NCI-H748 (cell line): Measurements from ENCODE around the gene HOXA5.

ENCODE experiments used
- DNase-seq: peaks from one replicate; lab custom pipeline; 2025; ENCODE audit not compliant: unreplicated experiment; lab: John Stamatoyannopoulos, UW

Gene HOXA5

DNA sequence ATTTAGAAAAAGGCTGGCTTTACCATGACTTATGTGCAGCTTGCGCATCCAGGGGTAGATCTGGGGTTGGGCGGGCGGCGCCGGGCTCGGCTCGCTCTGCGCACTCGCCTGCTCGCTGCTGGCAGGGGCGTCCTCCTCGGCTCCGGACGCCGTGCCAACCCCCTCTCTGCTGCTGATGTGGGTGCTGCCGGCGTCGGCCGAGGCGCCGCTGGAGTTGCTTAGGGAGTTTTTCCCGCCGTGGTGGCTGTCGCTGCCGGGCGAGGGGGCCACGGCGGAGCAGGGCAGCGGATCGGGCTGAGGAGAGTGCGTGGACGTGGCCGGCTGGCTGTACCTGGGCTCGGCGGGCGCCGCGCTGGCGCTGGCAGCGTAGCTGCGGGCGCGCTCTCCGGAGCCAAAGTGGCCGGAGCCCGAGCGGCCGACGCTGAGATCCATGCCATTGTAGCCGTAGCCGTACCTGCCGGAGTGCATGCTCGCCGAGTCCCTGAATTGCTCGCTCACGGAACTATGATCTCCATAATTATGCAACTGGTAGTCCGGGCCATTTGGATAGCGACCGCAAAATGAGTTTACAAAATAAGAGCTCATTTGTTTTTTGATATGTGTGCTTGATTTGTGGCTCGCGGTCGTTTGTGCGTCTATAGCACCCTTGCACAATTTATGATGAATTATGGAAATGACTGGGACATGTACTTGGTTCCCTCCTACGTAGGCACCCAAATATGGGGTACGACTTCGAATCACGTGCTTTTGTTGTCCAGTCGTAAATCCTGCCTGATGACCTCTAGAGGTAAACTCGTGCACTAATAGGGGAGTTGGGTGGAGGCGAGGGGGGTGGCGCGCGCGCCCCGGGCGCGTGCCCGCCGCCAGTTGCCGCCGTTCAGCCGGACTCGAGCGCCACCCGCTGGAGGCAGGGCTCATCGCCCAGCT is at the start of gene HOXA5:
Gene HOXA5, minus strand, starts transcription at position 659 of the 927 bp plus-strand sequence. Its CDS starts 74 bp downstream, at position 585.
- DNase-seq: peak; percentile 95

DNA sequence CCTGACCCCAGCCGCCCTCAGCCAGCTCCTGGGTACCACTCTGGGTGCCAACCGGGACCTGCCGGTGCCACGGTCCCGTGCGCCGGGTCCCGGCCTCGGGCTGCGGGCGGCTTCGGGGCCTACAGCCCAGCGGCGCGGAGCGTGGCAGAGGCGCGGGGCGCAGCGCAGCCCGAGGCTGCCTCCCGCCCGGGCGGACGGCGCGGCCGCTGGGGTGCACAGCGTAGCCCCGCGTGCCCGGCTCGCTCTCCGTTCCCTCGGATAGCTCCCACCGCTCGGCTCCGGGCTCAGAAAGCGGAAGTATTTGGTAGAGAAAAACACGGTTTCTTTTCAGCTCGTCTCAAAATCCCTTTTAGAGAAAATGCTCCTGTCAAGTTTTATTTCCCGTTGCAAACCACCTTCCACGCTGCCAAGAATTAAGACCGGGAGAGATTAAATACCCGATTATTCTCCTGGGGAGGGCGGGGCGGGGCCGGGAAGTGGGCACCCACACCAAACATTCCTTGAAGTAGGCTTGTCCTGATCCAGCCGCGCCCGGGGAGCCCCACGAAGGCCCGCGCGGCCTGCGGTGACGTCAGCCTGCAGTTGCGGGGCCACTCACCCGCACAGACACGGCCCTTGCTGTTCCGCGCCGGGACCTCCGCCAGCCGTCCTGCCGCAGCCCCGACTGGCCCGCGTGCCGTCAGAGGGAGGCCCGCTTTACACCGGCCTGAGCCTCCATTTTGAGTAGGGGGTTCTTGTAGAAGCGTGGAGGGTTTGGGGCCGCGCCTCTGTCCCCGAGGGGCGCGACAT is 49.3 kb upstream of the HOXA5 start:
- no peak for DNase-seq

DNA sequence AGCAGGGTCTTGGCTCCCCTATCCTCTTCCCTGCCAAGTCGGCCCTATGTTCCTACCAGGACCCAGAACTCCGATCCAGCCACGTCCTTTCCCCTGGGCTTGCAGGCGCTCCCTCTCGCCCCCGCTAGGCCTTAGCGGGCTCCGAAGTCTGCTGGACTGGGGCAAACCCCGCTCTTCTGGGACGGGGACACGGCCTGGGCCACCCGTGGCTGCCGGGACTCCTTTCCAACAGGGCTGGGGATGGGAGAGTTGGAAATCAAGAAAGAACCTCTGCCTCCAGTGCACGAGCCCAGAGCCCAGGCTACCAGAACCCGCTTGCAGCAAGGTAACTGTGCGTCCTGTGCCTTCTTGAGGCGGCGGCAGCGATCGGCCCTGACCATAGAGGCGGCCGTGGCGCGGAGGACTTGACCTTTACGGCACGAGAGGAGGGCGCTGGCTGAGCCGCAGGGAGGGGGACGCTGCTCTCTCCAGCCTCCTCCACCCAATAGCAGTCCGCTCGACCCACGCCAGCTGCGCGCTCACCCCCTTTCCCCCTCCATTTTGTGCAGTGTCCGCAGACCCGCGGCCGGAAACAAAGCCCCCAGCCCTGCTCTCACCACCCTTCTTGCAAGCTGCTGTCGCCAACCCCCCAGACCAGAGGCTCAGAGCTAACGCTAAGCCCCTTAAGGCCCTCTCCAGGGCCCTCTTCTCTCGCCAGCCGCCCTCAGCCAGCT is 48.5 kb upstream of the HOXA5 start:
- no peak for DNase-seq

DNA sequence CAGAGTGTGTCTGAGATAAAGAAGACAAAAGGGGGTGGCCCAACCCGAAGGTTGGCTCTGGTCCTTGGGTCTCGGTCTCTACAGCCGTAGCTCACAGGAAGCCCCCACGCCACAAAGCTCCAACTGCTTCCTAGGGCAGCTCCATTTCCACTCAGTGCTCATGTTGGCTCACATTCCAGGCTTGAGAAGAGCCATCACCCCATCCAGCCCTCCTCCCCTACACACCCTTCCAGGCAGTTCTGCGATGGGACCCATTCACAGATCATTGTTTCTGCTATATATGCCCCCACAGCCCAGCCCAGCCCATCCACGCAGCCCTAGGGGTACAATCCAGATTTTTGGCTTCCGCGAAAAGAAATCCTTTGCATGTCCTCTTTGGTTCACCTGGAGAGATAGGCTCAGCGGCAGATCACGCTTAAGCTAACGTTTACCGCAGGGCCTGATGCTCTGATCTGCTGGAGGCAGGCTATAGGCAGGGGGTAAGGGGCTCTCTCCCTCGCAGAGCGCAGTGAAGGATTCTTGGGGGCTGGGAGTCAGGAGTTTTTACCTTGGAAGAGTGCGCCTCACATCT is 47.8 kb upstream of the HOXA5 start:
- DNase-seq: no peak

DNA sequence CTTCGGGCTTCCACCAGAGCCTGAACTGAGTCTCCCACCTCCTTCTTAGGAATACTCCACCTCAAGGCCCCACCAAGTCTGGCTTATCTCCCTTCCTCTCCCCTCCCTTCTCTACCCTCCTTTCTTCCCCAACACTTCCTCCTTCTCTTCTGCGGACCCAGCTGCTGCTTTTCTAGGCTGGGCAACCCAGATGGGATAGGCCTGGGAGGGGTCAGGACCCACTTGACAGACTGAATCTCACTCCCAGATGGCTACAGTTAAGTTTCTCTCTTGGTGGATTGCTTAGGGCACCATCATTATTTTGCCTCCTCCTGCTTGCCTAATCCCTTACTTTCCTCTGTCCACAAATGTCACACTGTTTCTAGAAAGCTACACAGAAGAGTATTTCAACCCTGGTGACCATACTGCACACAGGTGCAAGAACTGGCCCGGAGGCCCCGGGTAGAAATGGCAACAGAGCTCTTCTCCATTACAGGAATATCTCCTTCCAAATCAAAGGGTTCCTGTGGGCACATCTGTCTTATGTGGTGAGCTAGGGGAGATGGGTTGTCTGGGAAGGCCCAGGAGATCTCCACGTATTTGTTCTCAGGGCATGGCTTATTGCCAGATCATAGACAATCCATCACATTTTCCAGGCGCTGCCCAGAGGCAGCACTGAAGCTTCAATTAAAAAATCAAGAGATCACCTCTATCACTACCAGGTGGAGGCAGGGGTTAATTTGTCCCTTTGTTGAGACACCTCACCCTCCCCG is 46.7 kb upstream of the HOXA5 start:
- no peak for DNase-seq

DNA sequence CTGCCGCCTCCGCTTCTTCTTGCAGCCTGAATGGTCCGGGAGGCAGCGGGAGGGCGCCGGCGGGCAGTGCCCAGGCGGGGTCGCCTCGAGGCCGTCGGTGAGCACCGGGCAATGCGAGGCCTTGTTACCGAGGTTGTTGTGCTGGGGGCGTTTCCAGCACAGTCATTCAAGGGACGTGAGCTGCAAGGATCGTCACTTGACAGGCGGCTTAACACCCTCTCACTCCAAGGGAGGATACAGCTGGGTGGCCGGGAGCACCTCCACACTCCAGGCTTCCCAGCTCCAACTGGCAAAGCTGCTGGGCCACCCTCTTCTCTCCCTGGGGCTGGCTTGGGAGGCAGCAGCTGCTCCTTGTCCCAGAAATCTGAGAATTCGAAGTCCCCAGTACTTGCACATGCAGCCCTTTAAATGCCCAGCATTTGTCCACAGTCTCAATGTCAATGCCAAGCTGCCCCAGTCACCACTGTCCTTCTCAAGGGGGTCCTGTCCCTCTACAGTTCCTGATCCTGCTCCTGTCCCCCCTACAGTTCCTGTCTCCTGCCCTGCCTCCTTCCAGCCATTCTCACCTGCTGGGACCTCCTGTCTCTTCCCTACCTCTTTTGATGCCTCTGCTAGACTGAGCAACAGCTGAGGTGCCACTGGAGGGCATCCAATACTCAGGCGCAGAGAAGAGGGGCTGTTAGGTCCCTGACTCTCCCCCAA is 46.0 kb upstream of the HOXA5 start:
- no peak for DNase-seq

DNA sequence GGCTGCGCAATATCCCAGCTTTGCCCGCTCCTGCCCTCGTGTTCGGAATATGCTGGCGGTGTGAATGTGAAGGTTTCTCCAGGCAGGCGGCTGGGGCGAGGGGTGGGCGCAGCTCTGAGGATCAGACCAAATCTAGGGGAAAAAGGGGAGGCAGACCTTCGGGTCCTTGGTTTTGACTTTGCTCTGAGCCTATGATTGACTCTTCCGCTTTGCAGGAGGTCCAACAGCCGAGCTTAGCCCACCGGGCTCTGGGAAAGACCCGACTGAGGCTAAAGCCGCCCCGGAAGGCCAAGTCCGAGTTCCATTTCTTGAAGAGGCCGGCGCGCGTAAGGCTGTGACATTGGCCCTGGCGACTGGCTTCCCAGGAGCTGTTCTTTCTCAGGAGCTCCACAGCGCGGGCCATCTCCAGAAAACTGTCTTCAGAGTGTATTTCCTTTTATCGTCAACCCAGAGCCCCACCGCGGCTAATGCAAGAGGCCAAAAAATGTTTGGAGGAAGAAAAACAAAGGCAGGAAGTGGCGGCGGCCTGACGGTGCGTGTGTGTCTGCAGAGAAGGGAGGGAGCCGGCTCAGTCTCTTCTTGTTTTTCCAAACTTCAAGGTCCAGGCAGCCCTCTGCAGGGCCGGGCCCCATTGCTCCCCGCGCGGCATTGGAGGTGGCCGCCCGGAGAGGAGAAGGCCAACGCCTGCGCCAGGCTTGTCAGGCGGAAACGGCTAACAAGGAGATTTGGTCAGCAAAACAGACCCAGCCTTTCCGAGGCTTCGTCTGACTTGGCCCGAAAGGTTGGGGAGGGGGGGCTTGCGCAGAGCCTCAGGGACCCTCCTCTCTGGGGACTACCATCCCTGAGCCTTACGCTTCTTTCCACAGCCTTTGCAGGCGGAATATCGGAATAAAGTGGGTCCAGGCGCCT is 45.2 kb upstream of the HOXA5 start:
- peak; percentile 26 for DNase-seq

DNA sequence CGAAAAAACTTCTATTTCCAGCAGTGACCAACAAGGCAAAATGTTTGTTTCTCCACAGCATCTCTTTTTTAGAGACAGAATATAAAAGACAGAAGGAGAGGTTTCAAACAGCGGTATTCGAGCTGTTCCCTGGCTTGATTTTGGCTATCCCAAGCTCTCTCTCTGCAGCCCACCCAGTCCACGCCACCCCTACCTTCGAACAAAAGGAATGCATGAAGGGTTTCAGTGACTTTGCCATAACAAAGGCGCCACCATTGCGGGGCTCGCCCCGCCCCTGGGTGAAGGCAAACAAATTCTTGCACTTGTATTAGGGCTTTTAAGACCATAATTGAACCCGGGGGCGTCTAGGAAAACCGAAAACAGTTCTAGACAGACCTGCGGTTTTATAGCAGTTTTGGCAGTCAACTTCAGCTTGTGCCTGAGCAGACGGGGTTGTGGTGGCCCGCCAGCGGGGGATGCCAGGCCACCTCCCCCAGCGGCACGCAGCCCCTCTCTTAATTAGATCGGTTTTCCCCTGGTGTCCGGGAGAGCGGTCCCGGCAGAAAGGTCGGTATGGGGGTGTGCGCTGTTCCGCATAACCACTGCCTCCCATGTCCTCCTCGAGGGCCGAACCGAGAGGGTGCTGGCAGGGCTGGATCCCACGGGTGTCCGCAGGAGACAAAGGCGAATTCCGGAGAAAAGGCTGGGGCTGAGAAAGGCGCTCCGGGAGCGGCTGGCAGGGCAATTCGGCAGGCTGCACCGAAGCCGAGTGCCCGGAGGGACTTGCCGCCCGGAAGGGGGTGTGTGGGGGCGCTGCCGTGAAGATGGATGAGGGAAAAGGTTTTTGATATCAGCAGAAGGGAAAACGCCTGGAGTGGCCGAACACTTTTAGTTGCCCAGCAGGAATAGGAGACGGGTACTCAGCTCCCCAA is 44.2 kb upstream of the HOXA5 start:
- DNase-seq: peak; percentile 51

DNA sequence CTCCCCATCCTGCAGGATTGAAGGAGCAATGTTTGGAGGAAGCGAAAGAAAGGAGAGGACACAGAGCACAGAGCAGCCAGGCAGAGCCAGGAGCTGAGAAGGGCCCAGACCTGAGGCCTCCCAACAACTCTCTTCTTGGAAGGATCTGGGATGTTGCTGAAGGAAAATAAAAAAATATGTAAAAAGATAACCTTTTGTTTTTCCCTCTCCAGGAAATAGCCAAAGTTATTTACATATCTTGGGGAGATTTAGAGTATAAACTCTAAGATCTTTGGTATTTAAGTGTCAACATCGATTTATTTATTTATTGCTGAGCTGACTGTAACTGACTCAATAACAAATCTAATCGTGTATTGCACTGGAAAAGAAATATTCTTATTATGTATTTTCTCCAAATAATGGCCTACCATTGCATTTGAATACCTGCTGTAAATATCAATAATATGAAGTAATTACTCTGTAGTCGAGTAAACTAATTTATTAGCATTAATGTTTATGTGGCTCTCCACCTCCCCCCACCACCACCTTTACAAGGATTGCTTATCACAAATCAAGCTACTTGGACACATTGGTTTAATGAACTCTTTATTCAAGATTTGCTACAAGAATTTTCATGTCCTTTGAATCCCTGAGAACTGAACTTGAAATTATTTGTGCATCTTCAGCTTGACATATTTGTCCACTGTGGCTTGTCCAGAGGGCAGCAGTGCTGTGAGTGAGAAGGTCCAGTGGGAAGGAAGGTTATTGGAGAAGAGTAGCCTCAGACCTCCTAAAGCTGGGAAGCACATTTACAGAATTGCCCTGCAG is 43.4 kb upstream of the HOXA5 start:
- no peak for DNase-seq

DNA sequence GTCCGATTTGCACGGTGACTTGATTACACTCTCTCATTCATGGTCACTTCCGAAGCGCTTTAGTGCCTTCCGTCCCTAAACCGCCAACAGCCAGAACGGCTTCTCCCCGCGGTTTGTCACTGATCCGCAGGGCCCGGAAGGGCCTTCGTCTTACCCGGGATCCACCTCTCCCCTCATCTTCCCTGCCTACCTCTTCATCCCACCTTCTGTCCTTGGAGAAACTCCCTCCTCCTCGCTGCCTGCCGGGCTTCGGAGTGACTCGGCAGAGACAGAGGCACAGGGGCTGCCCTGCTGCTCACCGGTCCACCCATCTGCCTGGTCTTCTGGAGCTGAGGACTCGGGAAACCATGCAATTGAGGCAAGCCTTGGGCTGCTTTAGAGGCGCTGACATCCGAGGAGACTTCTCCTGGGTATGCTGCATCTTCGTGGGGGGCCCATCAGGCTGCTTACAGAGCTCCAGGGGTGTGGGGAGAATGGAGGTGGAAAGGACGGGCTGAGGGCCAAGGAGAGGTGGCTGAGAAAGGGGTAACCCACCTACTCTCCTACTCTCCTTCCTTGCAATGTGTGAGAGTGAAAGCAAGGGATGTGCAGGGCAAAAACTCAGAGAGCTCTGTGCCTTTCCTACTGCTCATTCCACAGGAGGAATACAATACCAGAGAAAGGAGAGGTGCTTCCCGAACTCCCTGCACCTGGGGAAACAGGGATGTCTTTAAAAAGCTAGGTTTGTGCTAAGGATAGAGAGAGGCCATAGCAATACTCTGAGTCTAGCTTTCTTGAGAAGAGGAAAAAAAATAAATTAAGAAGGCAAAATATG is 42.6 kb upstream of the HOXA5 start:
- peak; percentile 30 for DNase-seq

DNA sequence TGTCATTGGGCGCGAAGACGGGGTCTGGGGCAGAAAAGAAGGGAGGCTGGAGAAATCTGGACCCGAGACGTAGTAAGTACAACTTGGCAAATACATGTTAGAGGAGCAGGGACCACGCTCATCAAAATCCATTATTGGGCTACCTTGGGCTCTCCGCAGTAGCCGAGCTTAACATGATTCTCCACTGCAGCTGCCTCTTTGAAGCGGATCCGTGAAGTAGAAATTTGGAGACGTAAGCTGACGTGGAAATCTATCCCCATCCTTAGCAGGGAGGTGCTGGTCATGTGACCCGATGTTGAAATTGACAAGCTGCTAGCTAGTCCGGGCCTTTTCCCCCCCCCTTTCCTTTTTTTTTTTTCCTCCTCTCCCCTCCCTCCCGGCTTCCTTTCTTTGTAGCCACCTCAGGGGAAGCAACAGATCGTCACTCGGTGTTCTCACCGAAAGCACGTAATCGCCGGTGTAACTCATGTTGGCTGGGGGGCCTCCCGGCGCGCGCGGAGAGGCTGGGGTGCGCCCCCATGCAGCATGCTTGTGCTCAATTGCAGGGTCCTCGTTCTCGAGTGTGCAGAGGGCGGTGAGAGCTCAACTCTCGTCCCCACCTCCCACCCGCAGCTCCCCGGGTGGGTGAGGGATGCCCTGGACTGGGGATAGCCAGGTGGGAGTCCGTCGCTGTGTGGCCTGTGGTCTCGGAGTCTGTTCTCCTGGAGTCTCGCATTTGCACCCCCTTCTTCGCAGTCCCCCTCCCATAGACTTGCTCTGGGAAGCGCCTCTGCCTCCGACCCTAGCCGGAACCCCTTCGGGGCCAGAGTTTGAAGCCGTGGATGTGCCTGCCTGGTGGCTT is 41.8 kb upstream of the HOXA5 start, which contains the start of gene HOXA11:
Gene HOXA11, minus strand, starts transcription at position 220 of the 841 bp plus-strand sequence. Its CDS starts 88 bp downstream, at position 132.
- DNase-seq: peak; percentile 64

DNA sequence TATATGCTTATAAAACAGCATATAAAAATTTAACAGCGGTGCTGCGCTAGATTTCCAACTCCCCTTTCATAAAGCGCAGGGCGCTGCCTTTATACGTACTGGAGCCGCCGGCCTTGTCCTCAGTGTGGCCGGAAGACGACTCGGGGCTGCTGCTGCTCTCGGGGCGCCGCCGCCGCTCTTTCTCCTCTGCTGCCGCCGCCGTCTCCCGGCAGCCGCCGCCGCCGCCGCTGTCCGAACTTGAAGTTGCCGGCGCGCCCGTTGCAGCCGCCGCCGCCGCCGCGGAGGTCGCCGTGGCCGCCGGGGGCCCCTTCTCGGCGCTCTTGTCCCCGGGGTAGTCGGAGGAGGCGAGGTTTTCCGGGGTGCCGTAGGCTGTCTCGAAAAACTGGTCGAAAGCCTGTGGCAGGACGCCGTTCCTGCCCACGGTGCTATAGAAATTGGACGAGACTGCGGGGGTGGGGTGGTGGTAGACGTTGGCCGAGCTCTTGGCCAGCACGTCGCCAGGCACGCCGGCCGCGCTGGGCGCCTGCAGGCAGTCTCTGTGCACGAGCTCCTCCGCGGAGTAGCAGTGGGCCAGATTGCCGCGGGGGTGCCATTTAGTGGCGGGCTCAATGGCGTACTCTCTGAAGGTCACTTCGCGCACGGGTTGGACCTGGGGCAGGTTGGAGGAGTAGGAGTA is 41.0 kb upstream of the HOXA5 start:
- DNase-seq: peak; percentile 75

DNA sequence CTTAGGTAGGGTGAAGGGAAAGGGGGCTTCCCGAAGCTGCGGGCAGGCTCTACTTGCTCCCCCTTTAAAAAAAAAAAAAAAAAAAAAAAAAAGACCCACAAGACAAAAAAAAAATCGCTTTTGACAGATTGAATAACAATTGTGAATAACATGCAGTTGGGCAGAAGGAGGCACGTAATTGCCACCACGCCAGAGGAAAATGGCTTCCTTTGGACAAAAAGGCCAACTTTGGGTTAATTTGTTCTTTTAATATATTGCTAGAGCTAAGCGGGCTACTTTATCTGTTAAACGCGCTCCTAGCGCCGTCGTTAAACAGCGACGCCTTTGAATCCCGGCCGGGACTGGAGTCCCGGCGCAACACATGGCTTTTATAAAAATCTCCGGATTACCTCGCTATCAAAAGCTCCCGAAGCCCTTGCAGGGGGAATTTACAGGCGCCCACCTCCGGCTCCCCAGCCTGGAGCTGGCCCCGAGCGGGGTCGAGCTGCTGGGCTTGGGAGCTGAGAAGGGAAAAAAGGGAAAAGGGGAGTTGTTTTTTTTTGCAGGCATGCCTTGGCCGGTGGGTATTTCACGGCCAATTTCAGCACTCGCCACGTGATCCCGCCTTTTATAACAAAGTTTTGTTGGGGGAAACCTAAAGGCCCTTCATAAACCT is 40.3 kb upstream of the HOXA5 start:
- peak; percentile 66 for DNase-seq
